ENCODE data around the gene UGT8.

DNA sequence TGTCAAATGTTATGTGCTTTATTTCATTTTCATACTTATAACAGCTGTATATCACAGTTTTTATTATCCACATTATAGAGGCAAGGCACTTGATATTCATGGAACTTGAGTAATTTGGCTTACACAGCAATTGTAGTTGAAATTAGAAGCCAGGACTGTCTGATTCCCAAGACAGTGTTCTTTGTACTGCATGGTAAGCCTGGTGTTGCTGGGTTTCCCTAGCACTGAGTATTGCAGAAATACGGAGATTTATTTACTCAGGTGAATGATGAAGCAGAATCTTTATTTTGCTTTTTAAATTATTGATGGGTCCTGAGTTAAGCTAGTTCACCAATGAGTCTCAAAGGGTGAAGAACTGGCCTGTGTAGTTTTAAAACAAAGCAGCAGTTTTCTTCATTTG, 70.0 kb downstream of the UGT8 start:
- TF ChIP-seq, protein P1, sequence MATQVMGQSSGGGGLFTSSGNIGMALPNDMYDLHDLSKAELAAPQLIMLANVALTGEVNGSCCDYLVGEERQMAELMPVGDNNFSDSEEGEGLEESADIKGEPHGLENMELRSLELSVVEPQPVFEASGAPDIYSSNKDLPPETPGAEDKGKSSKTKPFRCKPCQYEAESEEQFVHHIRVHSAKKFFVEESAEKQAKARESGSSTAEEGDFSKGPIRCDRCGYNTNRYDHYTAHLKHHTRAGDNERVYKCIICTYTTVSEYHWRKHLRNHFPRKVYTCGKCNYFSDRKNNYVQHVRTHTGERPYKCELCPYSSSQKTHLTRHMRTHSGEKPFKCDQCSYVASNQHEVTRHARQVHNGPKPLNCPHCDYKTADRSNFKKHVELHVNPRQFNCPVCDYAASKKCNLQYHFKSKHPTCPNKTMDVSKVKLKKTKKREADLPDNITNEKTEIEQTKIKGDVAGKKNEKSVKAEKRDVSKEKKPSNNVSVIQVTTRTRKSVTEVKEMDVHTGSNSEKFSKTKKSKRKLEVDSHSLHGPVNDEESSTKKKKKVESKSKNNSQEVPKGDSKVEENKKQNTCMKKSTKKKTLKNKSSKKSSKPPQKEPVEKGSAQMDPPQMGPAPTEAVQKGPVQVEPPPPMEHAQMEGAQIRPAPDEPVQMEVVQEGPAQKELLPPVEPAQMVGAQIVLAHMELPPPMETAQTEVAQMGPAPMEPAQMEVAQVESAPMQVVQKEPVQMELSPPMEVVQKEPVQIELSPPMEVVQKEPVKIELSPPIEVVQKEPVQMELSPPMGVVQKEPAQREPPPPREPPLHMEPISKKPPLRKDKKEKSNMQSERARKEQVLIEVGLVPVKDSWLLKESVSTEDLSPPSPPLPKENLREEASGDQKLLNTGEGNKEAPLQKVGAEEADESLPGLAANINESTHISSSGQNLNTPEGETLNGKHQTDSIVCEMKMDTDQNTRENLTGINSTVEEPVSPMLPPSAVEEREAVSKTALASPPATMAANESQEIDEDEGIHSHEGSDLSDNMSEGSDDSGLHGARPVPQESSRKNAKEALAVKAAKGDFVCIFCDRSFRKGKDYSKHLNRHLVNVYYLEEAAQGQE (IDR thresholded peaks at IDR 0.05; ENCODE audit: insufficient replicate concordance, low read depth): no peak
- TF ChIP-seq, protein P2, sequence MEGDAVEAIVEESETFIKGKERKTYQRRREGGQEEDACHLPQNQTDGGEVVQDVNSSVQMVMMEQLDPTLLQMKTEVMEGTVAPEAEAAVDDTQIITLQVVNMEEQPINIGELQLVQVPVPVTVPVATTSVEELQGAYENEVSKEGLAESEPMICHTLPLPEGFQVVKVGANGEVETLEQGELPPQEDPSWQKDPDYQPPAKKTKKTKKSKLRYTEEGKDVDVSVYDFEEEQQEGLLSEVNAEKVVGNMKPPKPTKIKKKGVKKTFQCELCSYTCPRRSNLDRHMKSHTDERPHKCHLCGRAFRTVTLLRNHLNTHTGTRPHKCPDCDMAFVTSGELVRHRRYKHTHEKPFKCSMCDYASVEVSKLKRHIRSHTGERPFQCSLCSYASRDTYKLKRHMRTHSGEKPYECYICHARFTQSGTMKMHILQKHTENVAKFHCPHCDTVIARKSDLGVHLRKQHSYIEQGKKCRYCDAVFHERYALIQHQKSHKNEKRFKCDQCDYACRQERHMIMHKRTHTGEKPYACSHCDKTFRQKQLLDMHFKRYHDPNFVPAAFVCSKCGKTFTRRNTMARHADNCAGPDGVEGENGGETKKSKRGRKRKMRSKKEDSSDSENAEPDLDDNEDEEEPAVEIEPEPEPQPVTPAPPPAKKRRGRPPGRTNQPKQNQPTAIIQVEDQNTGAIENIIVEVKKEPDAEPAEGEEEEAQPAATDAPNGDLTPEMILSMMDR (IDR thresholded peaks at IDR 0.05; ENCODE audit: insufficient read depth, low read length): no peak

Measured in HL-60 (cell line).